Left renal pelvis (tissue), 4 donors: ENCODE measurements around the gene PSMD13. TPM values are rescaled to one million over a fixed set of nuclear protein-coding genes. Genes with fewer than 3 reads are reported as not detected.
"Not testable (repeated sequence)": the region's sequence is repeated elsewhere in the genome, so short reads cannot be mapped to it uniquely, and the experiment has no call there.

ENCODE experiments used
- DNase-seq, 4 donors: peaks; one replicate each; pipeline ENCODE4 v3.0.0-alpha.2; 2013; ENCODE audit warnings: low read depth in 4 of 4, low spot score in 3 of 4
- polyA plus RNA-seq, 4 donors: library from polyadenylated mRNA; unstranded; fragments of 120-200 nt; gene quantifications; one replicate each; pipeline ENCODE4 v1.2.1, GENCODE V29; 2013; ENCODE audit not compliant: insufficient read length in 4 of 4

PSMD13 gene
- polyA plus RNA-seq, 4 donors = 103 to 148 (median 140) TPM

- no peak for DNase-seq
Observed at GRCh38 chr11:216081-216974, 20.4 kb upstream of the PSMD13 start.

GRCh38 chr11:217704-218103 is 19.1 kb upstream of the PSMD13 start:
- no peak for DNase-seq

- DNase-seq = no peak
Observed at GRCh38 chr11:218815-219593, 17.8 kb upstream of the PSMD13 start.

GRCh38 chr11:220641-221215 is 16.0 kb upstream of the PSMD13 start:
- not testable (repeated sequence) for DNase-seq

- no peak for DNase-seq
Observed at GRCh38 chr11:221539-221938, 15.2 kb upstream of the PSMD13 start.

- DNase-seq = no peak
Observed at GRCh38 chr11:221998-222789, 14.6 kb upstream of the PSMD13 start.

GRCh38 chr11:223026-223789 is 13.6 kb upstream of the PSMD13 start:
- no peak for DNase-seq

GRCh38 chr11:223884-224283 is 12.9 kb upstream of the PSMD13 start:
- DNase-seq = no peak

GRCh38 chr11:224424-224823 is 12.4 kb upstream of the PSMD13 start:
- no peak for DNase-seq

GRCh38 chr11:225734-226453 is 10.9 kb upstream of the PSMD13 start:
- no peak for DNase-seq

- no peak for DNase-seq
Observed at GRCh38 chr11:227824-228379, 8.9 kb upstream of the PSMD13 start.

GRCh38 chr11:230431-230830 is 6.3 kb upstream of the PSMD13 start:
- no peak for DNase-seq

GRCh38 chr11:232783-233565 is 3.8 kb upstream of the PSMD13 start:
- DNase-seq = no peak

GRCh38 chr11:235180-235579 is 1.6 kb upstream of the PSMD13 start:
- DNase-seq = no peak

- DNase-seq = peak in 1 of 4 donors; percentile 23
Observed at GRCh38 chr11:235609-235996, 1.2 kb upstream of the PSMD13 start.

GRCh38 chr11:235997-236773 is 591 bp upstream of the PSMD13 start, which contains the start of gene SIRT3:
Gene SIRT3 (minus strand): TSS chr11:236342. CDS start chr11:236328, 14 bp downstream.
- peak; percentile 55 to 64 (median 58) for DNase-seq

GRCh38 chr11:238346-238745 is 1.6 kb downstream of the PSMD13 start:
- not testable (repeated sequence) for DNase-seq
